Hematopoietic multipotent progenitor cell treated with erythropoietin and hydrocortisone succinate and interleukin-3 and kit ligand, for 6 days (in vitro differentiated cells): ENCODE measurements around the gene UBE2QL1.
"Not testable (repeated sequence)": the region's sequence is repeated elsewhere in the genome, so short reads cannot be mapped to it uniquely, and the experiment has no call there.

Source experiments
- DNase-seq: peaks from one replicate; pipeline ENCODE4 v3.0.0-alpha.2; 2015

UBE2QL1 gene

DNA sequence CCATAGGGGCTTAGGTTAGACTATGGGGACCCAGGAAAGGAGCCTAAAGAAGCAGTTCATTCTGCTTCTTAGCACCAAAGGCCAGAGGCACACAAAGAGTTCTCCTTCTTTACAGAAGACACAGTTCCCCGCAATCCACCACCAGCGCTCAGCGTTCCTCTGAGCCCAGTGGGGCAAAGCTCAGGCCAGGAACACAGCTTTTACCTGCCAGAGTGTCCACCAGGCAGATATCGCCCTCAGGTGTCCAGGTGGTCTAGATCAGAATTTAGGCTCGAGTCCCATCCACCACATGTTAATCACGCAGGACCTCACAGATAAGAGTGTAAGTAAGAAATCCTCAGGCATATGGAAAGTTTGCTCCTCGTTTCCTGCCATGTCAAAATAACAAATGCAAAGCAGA, 53.0 kb downstream of the UBE2QL1 start:
- no peak for DNase-seq

DNA sequence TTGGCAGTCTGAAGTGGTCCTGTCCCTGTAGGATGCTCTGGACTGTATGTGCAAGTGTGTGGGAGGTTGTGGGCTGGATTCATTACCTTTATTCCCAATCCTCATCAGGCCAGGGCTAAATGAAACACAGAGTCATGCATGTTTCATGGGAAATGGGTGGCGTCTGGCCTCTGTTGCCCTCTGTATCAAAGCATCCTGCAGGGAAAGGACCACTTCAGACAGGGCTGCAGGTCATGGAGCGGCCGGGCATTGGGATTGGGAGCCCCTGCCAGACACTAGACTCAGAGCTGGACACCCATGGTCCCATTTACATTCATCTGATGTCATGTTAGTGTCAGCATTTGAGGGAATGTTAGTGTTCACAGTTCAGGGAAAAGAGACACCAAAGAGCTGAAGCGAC, 53.8 kb downstream of the UBE2QL1 start:
- DNase-seq = no peak

DNA sequence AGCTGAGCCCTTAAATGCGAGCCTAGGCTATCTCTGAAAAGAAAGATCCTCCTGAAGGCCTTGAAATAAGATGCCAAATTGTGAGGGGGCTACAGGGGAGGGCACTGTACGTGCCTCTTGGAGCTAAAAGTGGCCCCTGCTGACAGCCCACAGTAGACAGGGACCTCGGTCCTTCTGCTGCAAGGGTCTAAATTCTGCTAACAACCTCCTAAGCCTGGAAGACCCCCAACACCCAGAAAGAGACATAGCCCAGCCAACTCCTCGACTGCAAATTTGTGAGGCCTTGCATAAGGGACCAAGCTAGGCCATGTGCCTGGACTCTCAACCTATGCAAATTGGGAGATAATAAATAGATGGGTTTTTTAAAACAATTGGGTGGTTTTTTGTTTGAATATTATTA, 54.7 kb downstream of the UBE2QL1 start:
- no peak for DNase-seq

DNA sequence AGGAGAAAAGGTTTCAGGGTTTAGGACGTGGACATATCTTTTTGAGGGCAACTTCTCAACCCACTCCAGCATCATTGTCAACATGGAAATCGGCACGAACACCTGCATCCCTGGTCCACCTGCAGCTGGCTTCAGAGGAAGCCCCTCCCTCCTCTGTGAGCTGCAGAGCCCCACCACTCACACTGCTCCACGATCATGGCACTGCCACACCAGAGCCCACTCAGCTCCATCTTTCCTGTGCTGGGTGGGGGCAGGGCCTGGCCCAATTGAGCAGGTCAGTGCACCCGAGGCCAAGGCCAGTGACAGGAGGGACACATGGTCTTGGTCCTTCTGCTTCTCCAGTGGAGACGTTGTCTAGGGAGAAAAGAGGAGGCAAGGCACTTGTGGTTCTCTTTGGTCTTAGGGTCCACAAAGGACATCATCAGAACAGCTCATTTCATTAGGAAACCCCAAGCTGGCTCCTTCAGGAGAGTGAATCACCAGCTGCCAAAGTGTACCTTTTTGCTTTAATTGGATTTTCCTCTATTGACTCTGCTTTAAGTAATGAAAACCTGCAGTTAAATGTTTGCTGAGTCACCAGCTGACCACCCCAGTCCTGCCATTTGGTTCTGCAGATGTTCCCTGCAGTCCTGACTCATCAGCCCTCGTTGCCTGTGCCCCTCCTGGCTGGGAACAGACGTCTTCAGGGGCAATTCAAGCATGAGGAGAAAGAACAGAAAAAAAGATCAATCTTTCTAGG, 56.2 kb downstream of the UBE2QL1 start:
- DNase-seq = peak; percentile 21

DNA sequence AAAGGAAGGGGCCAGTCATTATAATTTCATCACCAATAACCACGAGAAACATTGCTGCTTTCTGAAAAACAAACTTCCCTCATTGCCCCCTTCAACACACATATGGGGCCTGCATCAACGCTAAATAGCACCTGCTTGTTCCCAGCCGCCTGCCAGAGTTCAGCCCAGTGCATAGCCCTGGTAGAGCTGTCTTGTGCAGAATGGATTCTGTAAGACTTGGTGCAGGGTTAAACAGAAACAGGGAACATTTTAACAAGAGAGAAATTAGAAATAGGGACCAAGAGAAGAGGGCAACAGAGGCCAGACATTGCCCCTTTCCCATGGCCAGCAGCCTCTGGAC, 56.7 kb downstream of the UBE2QL1 start:
- no peak for DNase-seq

DNA sequence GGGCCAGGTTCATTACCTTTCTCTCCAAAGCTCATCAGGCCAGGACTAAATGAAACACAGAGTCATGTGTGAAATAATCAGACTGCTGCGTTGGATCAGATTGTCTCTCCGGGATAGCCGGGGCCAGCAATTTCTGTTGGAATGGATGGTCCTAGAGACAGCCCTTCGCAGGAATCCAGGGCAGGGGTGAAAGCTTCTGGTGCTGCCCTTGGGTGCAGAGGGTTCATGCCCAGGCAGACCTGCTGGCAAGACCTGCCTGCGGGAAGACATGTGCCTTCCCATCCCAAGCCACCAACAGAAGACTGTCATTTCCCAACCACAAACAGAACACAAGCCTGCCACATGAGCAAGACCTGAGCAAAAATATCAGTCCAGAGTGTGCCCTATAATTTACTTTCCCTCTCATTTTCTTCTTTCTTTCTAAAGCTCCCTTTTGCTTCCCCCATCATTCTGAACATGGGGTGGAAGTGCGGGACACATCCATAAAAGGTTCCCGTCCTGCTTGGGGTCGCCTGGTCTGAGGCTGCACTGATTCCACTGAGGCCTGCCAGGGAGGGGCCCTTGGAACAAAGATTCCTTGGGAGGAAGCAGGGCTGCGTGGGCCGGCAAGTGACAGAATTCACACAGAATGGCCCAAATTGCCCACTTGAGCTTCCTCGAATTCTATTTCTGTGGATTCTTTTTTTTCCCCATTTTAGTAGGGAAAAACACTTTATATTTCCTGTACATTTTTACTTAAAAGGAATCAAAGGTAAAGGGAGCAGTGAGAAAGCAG, 57.3 kb downstream of the UBE2QL1 start:
- no peak for DNase-seq

DNA sequence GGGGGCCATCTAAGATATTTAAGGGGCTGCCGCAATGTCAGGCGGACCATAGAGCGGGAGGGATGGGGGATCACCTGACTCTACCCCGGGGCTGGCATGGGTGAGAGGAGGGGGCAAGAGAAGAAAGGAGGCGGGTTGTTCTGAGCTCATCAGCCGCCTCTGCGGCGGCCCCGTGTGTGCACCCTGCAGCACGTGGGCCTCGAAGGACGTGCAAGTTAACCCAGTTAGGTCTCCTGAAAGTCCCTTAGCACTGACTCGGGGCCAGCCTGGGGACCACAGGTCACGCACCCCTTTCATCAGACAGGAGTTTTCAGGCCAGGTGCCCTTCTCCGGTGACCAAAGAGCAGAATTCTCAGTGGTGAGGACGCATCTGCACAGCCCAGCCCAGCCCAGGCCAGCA, 58.0 kb downstream of the UBE2QL1 start:
- DNase-seq = no peak

DNA sequence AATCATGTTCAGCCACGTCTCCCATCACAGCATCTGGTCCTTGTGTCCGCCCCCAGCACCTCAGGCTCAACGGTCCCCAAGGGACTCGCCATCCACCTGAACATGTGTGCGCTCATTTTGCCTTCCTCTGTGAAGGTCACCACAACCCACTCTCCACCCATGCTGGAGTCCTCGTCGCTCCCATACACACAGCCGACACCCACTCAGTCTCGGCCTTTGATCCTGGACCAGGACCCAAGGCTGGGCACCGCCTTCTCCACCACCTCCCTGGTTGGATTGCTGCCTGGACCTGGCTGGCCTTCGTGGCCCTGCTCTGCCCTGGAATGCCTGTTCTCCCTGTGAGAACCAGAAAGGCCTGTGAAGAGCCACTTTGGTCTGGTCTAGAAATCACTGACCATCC, 60.3 kb downstream of the UBE2QL1 start:
- DNase-seq = no peak

DNA sequence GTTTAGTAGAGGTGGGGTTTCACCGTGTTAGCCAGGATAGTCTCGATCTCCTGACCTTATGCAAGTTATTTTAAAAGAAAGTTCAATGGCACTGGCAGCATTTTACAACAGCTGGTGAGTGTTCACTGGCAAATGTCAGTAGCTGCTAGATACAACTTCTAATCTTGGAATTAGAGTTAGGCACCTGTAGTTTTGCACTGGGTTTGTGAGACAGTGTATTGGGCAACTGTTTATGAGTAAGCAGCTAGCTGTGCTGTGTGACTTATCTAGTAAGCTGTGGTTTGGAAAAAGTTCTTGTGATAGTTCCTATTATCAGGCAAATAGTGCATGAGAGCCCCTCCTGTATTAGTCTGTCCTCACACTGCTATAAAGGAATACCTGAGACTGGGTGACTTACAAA, 61.5 kb downstream of the UBE2QL1 start:
- DNase-seq = peak; percentile 57

DNA sequence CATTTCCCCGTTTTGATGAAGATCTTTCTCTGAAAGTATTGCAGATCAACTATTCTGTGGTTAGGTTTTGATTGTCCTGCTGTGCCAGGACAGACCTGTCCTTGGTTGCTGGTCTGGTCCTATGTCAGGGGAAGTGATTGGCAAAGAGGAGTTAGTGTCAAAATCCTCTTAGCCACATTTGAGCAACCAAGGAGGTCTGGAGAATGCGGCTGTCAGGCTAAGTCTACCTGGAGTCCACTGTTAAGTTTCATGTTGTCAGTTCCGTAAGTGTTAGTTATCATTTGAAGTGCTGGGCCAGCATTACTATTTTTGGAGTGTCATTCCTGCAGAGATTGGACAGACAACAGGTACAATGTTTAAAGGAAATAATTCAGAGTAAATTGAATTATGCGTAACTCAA, 62.3 kb downstream of the UBE2QL1 start:
- DNase-seq = no peak

DNA sequence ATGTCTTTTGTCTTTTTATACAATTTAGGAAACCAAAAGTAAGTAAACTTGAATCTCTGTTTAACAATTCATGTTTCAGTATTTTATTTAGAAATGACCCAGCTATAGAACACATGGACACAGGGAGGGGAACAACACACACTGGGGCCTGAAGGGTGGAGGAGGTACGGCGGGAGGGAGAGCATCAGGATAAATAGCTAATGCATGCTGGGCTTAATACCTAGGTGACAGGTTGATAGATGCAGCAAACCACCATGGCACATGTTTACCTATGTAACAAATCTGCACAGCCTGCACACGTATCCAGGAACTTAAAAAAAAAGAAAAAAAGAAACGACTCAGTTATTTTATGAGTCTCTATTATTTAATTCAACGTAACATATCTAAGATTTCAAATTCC, 67.2 kb downstream of the UBE2QL1 start:
- not testable (repeated sequence) for DNase-seq

DNA sequence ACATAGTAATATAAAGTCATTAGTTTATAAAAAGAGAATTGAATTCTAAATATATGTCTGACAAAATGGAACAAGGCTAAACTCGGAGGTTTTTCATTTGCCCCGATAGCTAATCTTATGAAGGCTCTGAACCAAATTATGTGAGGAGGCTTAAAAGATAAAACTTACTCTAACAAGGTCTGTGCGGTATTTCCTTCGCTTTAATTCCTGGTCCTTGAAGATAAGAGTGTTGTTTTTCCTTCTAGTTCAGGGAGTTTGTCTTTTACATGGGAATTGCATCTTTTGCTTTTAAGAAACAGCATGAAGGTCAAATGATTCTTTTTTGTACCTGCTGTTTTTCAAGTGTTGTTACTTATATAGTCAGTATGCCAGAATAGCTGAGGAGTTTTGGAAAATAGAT, 68.2 kb downstream of the UBE2QL1 start:
- DNase-seq = no peak

DNA sequence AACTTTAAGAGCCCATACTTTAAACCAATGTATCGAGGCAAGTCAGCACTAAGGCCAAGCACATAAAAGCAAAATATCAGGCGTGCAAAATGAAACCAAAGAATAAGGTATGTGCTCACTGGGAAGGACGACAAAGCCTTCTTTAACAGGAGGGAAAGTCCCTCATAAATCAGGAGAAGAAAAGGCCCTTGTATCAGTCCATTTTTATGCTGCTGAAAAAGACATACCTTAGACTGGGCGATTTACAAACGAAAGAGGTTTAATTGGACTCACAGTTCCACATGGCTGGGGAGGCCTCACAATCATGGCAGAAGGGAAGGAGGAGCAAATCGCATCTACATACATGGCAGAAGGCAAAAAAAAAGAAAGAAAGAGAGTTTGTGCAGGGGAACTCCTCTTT, 68.9 kb downstream of the UBE2QL1 start:
- no peak for DNase-seq

DNA sequence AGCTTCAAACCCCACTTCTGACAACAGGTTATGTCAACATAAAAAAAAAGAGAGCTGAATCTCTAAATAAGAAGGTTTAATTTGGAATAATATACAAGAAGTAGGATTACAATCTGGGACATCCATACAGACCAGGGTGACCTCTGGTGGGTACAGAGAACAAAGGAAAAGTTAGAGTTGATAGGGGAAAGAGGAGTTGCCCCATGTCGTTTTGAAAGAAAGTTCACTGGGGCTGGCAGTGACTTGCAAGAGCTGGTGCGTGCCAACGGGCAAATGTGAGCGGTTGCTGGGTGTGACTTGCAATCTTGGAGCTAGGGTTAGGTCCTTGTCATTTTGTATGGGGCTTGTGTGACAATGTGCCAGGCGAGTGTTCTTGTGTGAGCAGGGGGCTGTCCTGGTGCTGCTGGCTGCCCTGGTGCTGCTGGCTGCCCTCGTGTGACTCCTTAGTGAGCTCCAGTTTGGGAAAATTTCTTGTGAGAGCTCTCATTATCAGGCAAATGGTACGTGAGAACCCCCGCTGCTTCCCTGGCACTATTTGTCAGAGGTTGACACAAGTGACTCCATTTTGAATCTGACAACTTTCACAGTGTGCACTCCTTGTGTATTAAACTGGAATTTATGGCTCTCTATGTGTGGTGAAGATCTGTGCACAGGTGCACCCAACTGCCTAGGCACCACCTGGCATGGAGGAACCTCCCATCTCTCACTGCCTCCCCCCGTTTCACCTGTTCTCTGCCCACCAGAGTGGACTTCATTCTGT, 69.8 kb downstream of the UBE2QL1 start:
- DNase-seq = no peak

DNA sequence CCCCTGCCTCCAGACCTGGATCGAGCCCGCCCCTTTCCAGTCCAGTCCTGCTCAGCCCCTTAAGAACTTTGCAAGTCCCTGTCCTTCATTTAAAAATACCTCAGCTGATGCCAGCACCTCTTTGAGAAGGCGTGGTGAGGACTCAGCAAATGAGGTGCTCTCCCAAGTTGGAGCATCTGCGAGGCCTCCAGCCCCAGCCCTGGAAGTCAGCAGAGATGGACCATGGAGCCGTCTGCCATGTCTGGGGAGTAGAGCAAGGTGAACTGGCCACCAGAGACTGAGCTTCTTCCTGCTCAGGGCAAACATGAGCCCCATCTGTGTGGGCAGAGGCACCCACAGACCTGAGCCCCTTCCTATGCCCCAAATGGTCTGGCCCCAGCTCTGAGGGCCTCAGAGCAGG, 71.5 kb downstream of the UBE2QL1 start:
- DNase-seq = no peak

DNA sequence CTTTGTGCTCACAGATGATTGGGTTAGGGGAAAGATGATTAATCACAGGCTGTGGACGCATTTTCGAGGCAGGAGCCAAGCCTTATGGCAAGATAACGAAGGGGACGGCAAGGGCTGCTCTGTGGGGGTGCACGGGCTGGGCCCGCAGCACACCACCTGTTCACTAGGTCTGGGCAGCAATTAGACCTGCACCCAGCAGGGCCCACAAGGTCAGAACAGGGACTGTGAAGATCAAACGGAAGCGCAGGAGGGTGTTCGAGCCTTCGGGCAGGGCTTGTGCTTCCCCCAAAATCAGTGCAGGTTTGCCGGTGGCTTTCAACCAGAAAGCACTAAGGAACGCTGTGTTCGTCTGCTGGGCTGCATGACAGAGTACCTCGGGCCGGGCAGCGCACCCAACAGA, 73.7 kb downstream of the UBE2QL1 start:
- no peak for DNase-seq

DNA sequence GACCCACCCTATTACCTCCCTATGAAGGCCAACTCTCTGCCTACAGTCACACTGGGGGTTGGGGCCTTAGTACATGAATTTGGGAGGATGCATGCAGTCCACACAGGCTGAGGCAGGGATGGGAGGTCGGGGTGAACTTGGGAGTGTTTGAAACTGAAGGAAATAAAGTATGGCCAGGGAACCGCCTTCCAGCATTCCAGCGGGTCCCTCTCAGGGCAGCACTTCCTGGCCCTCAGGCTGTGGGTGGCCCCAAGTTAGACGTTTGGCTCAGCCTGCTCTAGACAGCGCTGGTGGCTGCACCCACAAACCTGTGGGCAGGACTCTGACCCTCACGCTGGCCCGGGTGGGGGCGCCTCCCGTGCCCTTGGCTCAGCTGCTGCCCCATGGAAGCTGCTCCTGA, 74.3 kb downstream of the UBE2QL1 start:
- DNase-seq = no peak

DNA sequence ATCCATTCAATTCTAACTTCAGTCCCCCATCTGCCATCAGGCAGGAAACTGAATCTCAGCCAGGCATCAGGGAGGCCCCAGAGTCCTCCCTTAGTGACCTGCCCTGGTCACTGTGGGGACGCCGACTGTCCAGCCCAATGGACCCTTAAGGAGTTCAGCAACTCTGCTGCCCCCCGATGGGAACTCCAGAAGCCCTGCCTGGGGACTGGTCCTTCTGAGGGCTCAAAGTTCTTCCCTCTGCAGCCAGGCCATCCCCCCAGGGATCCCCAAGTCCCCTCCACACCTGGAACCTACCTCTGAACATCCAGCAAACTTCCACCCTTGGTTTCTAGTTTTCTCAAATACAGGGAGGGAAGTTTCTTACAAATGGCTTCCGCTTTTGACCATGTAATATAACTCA, 76.8 kb downstream of the UBE2QL1 start:
- DNase-seq = no peak

DNA sequence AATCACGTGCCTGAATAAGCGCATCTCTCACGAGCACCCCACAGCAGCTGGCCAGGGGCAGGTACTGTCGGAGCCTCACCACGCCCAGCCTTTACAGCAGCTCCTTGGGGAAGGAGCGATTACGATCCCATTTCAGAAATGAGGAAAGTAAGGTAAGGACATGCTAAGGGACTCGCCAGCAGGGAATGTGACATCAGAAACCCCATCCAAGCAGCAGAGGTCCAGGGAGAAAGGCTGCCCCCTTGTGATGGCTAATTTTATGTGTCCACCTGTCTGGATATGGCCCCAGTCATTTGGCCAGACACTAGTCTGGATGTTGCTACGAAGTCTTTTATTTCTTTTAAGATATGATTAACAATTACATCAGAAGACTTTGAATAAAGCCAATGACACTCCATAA, 77.3 kb downstream of the UBE2QL1 start:
- DNase-seq = peak; percentile 49

DNA sequence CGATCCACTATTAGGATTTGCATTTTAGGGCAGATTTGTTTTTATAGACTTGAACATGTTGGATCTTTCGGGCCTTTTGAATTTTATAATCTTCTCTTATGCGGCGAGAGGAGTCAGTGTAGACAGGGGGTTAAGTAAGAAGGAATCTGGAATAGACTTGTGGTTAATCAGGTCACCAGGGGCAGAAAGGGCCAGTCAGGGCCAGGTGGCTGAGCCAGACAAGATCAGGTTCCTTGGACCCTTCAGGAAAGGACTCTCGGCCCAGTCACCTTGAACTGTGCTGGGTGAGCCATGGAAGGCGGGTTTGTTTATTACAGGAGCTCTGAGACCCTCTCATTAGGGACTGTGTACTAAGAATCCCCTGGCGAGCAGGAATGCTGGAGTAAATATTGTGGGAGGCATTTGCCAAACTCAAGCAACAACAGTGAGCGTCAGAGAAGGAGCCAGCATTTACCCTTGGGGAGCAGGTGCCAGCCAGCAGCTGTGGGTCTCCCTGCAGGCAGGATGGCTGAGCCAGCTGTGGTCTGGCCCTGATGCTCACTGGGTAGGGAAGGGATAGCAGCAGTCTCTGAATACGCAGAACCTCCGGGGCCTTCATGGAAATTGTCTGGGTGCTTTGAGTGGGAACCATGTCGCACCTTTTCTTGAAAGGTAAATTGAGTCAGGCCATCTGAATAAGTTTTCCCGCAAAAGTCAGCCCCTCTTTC, 79.2 kb downstream of the UBE2QL1 start:
- DNase-seq = no peak

DNA sequence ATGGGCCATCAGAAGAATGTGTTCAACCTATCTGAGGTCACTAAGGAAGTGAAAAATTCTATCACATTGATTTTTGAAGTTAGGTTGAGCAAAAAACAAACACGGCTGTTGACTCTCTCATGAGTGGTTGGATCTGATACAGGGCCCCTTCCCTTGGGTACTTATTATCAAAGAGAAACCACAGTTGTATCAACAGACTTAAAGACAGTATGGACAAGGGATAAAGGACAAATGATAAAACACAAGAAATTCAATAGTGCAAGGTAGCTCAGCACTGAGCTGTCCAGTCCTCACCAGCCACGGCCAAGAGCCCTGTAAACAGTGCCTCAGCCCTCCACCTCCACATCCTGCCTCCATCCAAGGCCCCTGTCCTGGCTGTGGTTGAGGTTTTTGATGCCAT, 86.9 kb downstream of the UBE2QL1 start:
- DNase-seq = no peak

DNA sequence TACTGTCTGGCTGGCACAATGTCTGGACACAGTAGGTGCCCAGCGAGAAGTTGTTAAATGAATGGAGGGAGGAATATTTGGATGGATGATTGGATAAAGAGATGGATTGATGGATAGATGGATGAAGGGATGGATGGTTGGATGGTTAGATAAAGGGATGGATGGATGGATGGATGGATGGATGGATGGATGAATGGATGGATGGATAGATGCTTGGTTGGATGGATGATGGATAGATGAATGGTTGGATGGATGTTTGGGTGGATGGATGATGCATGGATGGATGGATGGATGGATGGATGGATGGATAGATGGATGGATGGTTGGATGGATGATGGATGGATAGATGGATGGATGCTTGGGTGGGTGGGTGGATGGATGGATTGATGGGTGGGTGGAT, 90.4 kb downstream of the UBE2QL1 start:
- DNase-seq = no peak

DNA sequence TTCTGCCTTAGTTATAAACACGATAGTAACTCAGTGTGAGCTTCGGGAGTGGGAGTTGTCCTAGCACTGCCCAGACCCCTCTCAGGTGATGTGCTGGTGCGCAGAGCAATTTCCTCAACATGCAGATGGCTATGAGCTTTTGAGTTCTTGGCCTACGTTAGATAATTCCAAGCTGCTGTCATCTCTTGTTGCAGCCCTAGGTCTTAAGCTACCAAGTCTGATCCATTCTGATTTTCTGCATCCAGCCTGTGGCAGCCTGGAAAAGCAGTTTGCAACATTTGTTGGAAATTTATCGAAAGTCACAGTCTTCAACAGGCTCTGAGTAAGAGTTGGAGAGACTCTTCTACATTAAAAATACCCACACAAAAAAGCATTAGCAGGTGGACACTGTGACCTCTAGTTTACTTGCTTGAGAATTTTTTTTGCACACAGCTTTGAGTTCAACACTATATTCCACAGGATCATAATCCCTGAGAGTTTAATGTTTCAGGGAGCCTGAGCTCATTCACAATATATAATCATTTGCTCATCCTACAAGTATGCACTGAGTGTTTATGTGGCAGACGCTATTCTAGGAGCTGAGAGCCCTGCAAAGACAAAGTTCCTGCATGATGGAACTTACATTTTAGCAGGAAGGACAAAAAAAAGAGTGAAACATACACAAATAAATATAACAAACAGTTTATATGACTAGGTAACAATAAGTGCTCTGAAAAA, 91.6 kb downstream of the UBE2QL1 start:
- DNase-seq = no peak
